Uterus (tissue), 2 donors: ENCODE measurements around the gene STING1.
"Not testable (repeated sequence)": the region's sequence is repeated elsewhere in the genome, so short reads cannot be mapped to it uniquely, and the experiment has no call there.

ENCODE experiments used
- POLR2A ChIP-seq, 2 donors: fragments of 450-650 bp; IDR thresholded peaks; one replicate each; pipeline ENCODE4 v1.6.1; 2016; ENCODE audit warnings: antibody characterized with exemption in 2 of 2, mild to moderate bottlenecking in 1 of 2, moderate library complexity in 1 of 2
- TF ChIP-seq, protein P1 (sequence below), 4 experiments: fragments of 200-600 bp in 2 of 4; fragments of 450-650 bp in 2 of 4; sonication (generic) in 2 of 4; IDR thresholded peaks; one replicate each; pipeline ENCODE4 v1.5.1; 2016 to 2019; ENCODE audit warnings: antibody characterized with exemption in 4 of 4, mild to moderate bottlenecking in 2 of 4, moderate library complexity in 1 of 4

DNA sequence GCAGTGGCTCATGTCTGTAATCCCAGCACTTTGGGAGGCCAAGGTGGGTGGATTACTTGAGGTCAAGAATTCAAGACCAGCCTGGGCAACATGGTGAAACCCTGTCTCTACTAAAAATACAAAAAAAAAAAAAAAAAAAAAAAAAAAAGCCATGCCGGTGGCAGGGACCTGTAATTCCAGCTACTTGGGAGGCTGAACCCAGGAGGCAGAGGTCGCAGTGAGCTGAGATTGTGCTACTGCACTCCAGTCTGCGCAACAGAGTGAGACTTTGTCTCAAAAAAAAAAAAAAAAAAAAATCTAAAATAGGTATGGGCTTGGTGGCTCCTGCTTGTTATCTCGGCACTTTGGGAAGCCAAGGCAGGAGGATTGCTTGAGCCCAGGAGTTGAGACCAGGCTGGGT is 2.8 kb downstream of the STING1 start:
- TF ChIP-seq, protein P1, sequence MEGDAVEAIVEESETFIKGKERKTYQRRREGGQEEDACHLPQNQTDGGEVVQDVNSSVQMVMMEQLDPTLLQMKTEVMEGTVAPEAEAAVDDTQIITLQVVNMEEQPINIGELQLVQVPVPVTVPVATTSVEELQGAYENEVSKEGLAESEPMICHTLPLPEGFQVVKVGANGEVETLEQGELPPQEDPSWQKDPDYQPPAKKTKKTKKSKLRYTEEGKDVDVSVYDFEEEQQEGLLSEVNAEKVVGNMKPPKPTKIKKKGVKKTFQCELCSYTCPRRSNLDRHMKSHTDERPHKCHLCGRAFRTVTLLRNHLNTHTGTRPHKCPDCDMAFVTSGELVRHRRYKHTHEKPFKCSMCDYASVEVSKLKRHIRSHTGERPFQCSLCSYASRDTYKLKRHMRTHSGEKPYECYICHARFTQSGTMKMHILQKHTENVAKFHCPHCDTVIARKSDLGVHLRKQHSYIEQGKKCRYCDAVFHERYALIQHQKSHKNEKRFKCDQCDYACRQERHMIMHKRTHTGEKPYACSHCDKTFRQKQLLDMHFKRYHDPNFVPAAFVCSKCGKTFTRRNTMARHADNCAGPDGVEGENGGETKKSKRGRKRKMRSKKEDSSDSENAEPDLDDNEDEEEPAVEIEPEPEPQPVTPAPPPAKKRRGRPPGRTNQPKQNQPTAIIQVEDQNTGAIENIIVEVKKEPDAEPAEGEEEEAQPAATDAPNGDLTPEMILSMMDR (IDR thresholded peaks at IDR 0.05) = not testable (repeated sequence)
- not testable (repeated sequence) for TF ChIP-seq POLR2A (IDR thresholded peaks at IDR 0.05)
